Loucy (cell line): ENCODE data around the gene ACIN1.
"Not testable (repeated sequence)": the region's sequence is repeated elsewhere in the genome, so short reads cannot be mapped to it uniquely, and the experiment has no call there.

Experiments
- H2AFZ ChIP-seq: fragments of 200-600 bp; sonication (generic); 2 replicates; pipeline ENCODE4 v1.6.0; 2016; ENCODE audit warnings: antibody characterized with exemption, mild to moderate bottlenecking, low read length, moderate library complexity
- H3F3A ChIP-seq: fragments of 200-600 bp; 2 replicates; pipeline ENCODE4 v1.6.0; 2016; ENCODE audit warnings: antibody characterized with exemption, low read depth, mild to moderate bottlenecking
- H3K27me3 ChIP-seq: fragments of 200-600 bp; sonication (generic); 2 replicates; pipeline ENCODE4 v1.6.1; 2014; ENCODE audit warnings: low read length, mild to moderate bottlenecking; ENCODE audit not compliant: insufficient read depth, poor library complexity, severe bottlenecking
- H3K36me3 ChIP-seq: fragments of 200-600 bp; sonication (generic); 2 replicates; pipeline ENCODE4 v1.6.1; 2016; ENCODE audit warnings: low read length; ENCODE audit not compliant: insufficient read depth
- H3K4me1 ChIP-seq: fragments of 200-600 bp; sonication (generic); 2 replicates; pipeline ENCODE4 v1.5.1; 2014; ENCODE audit warnings: low read length, mild to moderate bottlenecking; ENCODE audit not compliant: insufficient read depth, poor library complexity, severe bottlenecking
- H3K4me2 ChIP-seq: fragments of 200-600 bp; sonication (generic); 2 replicates; pipeline ENCODE4 v1.6.0; 2014; ENCODE audit warnings: antibody characterized with exemption, low read length, low read depth, mild to moderate bottlenecking; ENCODE audit not compliant: poor library complexity, severe bottlenecking
- H3K4me3 ChIP-seq: fragments of 200-600 bp; sonication (generic); 2 replicates; pipeline ENCODE4 v1.5.1; 2014; ENCODE audit warnings: low read length, mild to moderate bottlenecking, mixed read lengths; ENCODE audit not compliant: poor library complexity, severe bottlenecking
- H3K79me2 ChIP-seq: fragments of 200-600 bp; sonication (generic); 2 replicates; pipeline ENCODE4 v1.6.1; 2014; ENCODE audit warnings: low read length; ENCODE audit not compliant: insufficient read depth
- H3K9ac ChIP-seq: fragments of 200-600 bp; sonication (generic); 2 replicates; pipeline ENCODE4 v1.6.0; 2014; ENCODE audit warnings: mild to moderate bottlenecking, low read depth, low read length, moderate library complexity; ENCODE audit not compliant: poor library complexity, severe bottlenecking
- H3K9me2 ChIP-seq: fragments of 200-600 bp; sonication (generic); replicated peaks from 2 replicates; pipeline ENCODE4 v1.6.1; 2016; ENCODE audit warnings: low read depth, low read length, mixed read lengths
- H3K9me3 ChIP-seq: fragments of 200-600 bp; sonication (generic); 2 replicates; pipeline ENCODE4 v1.6.1; 2014; ENCODE audit warnings: mild to moderate bottlenecking, antibody characterized with exemption, low read length, low read depth; ENCODE audit not compliant: insufficient read depth
- H4K20me1 ChIP-seq: fragments of 200-600 bp; sonication (generic); 2 replicates; pipeline ENCODE4 v1.6.0; 2014; ENCODE audit warnings: antibody characterized with exemption, low read length, mild to moderate bottlenecking; ENCODE audit not compliant: insufficient read depth, poor library complexity, severe bottlenecking
- CTCF ChIP-seq: fragments of 200-600 bp; sonication (generic); conservative IDR thresholded peaks from 2 replicates; pipeline ENCODE4 v1.5.1; 2014; ENCODE audit warnings: mild to moderate bottlenecking, antibody characterized with exemption, low read length
- EZH2phosphoT487 ChIP-seq: fragments of 200-600 bp; IDR thresholded peaks from 2 replicates; pipeline ENCODE4 v1.6.1; 2018; ENCODE audit warnings: antibody characterized with exemption, mild to moderate bottlenecking, moderate library complexity, borderline replicate concordance

ACIN1 gene

GRCh38 chr14:23109769-23110168 is 14.8 kb upstream of the ACIN1 start:
- Histone ChIP-seq H3K79me2 (no peaks in the 10 kb centered on the region), H3K27me3 (no peaks in the 10 kb centered on the region), H3K9me2 (no peaks in the 10 kb centered on the region), H3K4me3 (no peak overlapping the region), H3K9ac (no peak overlapping the region), H3K4me1 (peaks cover 3% of the 10 kb centered on the region), H3K9me3 (no peaks in the 10 kb centered on the region), H3F3A (no peaks in the 10 kb centered on the region), H4K20me1 (no peaks in the 10 kb centered on the region), H2AFZ (no peak overlapping the region), H3K36me3 (no peaks in the 10 kb centered on the region), H3K4me2 (no peak overlapping the region)
- TF ChIP-seq CTCF (no peak), EZH2phosphoT487 (no peak)

GRCh38 chr14:23108169-23108568 is 13.2 kb upstream of the ACIN1 start:
- not testable (repeated sequence) for H3K27me3 ChIP-seq, H2AFZ ChIP-seq, H4K20me1 ChIP-seq, H3K79me2 ChIP-seq, H3K9ac ChIP-seq, H3K4me2 ChIP-seq, H3K9me2 ChIP-seq, H3K9me3 ChIP-seq, H3K36me3 ChIP-seq, H3K4me3 ChIP-seq, H3F3A ChIP-seq, H3K4me1 ChIP-seq

- not testable (repeated sequence) for H3K36me3 ChIP-seq, H3K9me2 ChIP-seq, H3K9ac ChIP-seq, H3F3A ChIP-seq, H3K79me2 ChIP-seq, H3K27me3 ChIP-seq, H4K20me1 ChIP-seq, H3K9me3 ChIP-seq, H2AFZ ChIP-seq, H3K4me3 ChIP-seq, H3K4me2 ChIP-seq, H3K4me1 ChIP-seq
Measured at GRCh38 chr14:23107620-23108019, 12.7 kb upstream of the ACIN1 start.

- Histone ChIP-seq H4K20me1 (no peaks in the 10 kb centered on the region), H3K4me2 (no peak overlapping the region), H3F3A (no peaks in the 10 kb centered on the region), H3K36me3 (no peaks in the 10 kb centered on the region), H3K4me3 (no peak overlapping the region), H3K9ac (no peak overlapping the region), H2AFZ (no peak overlapping the region), H3K79me2 (no peaks in the 10 kb centered on the region), H3K9me2 (no peaks in the 10 kb centered on the region), H3K27me3 (no peaks in the 10 kb centered on the region), H3K4me1 (no peaks in the 10 kb centered on the region), H3K9me3 (no peaks in the 10 kb centered on the region)
- no peak for TF ChIP-seq CTCF
- TF ChIP-seq EZH2phosphoT487 = no peak
Measured at GRCh38 chr14:23106747-23107045, 11.8 kb upstream of the ACIN1 start.
